Measurements from ENCODE around the gene C11orf16. TPM values are rescaled to one million over a fixed set of nuclear protein-coding genes. Genes with fewer than 3 reads are reported as not detected.

Gene C11orf16
- total RNA-seq, 1 experiment from 2014 or later = not detected

DNA sequence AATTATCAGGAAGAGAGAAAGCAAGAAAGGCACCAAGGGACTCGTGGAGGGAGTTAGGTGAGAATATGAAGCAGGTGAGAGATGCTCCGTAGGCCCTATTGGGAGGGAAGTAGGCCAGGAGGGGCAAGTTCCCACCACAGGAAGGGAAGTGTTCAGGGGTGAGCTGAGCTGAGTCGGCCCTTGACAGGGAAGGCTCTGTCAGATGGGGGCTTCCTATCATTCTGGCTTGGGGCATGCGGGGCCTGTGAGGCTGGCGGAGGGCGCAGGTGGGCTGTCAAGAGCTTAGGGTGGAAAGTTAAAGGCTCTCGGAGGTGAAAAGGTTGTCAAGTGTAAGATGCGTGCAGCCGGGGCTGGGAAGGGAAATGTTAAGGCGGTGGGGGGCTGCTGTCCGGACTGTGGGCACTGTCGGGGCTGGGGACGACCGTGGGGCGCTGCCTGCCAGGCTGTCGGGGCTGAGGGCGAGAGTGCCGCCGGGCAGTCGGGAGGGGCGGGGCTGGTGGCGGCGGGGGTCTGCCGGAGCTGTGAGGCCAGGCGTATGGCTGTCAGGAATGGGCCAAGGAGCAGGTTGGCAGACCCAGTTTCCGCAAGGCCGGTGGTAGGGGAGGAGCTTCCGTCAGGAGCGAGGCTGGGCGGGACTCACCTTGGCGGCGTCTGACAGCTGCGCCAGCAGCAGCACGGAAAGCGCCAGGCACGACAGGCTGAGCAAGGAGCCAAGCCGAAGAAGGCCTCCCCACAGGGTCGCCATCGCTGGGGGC is 31.0 kb upstream of the C11orf16 start:
- intact Hi-C loops (cut with micrococcal nuclease) = loop anchor here (2.0 to 5.0 kb wide), 2 partner anchors 174 to 275 kb away; no protein-coding TSS in a partner anchor
- CTCF ChIA-PET = interaction anchor here (0.6 to 1.4 kb wide), 2 partner anchors 543 to 736 kb away, joined by 3 to 4 read pairs; no protein-coding TSS in a partner anchor
- Histone ChIP-seq H3K4me1 (ENCODE audit: insufficient read depth, low read length) (peaks cover 31% of the 10 kb centered on the region), H3K27me3 (ENCODE audit: low read length) (no peaks in the 10 kb centered on the region), H3K36me3 (ENCODE audit: low read depth, low read length) (no peaks in the 10 kb centered on the region), H3K9me2 (replicated peaks; ENCODE audit: low read length) (no peaks in the 10 kb centered on the region), H3F3A (ENCODE audit: low read length, unreplicated experiment) (no peaks in the 10 kb centered on the region), H3K4me3 (ENCODE audit: low read length) (peak overlapping the region; percentile 93), H3K9ac (ENCODE audit: low read length) (peak overlapping the region; percentile 98), H3K9me3 (ENCODE audit: low read length) (no peaks in the 10 kb centered on the region), H2AFZ (ENCODE audit: low read length) (peak overlapping the region; percentile 96), H3K27ac (ENCODE audit: low read length) (peak overlapping the region; percentile 89), H3K79me2 (ENCODE audit: low read length) (peaks cover 48% of the 10 kb centered on the region), H4K20me1 (ENCODE audit: low read length) (no peaks in the 10 kb centered on the region), H3K4me2 (ENCODE audit: low read length) (peak overlapping the region; percentile 89)
- BruUV-seq (replicated peaks) = no TSS peak
- TF ChIP-seq EZH2phosphoT487 (IDR thresholded peaks at IDR 0.05; ENCODE audit: borderline replicate concordance, low read length) (no peak), CTCF (conservative IDR thresholded peaks at IDR 0.05; ENCODE audit: low read depth, low read length) (no peak), EZH2 (IDR thresholded peaks at IDR 0.05; ENCODE audit: low read length, unreplicated experiment) (no peak)
- POLR2A ChIA-PET (ENCODE audit: unreplicated experiment) = interaction anchor here (0.5 to 1.0 kb wide), 4 partner anchors 50 to 1631 kb away, joined by 3 to 7 read pairs (median 4); no protein-coding TSS in a partner anchor
- peak; percentile 73 for ATAC-seq
- DNase-seq = peak; percentile 70

DNA sequence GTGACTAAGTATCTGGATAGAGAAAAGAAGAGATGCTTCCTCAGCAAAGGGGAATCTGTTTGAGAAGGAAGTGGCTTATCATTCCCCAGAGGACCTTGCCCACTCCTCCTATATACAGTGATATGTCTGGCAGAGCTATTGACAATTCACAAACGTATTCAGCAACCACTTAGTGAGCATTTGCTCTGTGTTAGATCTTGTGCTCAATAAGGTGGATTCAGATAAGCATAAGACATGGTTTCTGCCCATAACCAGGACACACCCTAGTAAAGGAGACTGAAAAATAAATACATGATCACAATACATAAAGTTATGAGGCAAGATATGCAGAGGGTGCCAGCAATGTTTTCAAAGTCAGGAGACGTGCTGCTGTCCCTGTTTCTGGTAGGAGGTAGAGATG is 30.1 kb upstream of the C11orf16 start:
- POLR2A ChIA-PET (ENCODE audit: unreplicated experiment) = no interaction called here
- BruUV-seq (replicated peaks) = no TSS peak
- H3K27ac ChIP-seq (ENCODE audit: low read length) = no peak overlapping the region

More for the DNA sequence above, 30.1 kb upstream of the C11orf16 start:
- no peaks in the 10 kb centered on the region for H3K9me3 ChIP-seq (ENCODE audit: low read length)
- no peaks in the 10 kb centered on the region for H3K27me3 ChIP-seq (ENCODE audit: low read length)
- peaks cover 54% of the 10 kb centered on the region for H3K79me2 ChIP-seq (ENCODE audit: low read length)
- no peak for TF ChIP-seq CTCF (conservative IDR thresholded peaks at IDR 0.05; ENCODE audit: low read depth, low read length)
- no peak for TF ChIP-seq EZH2 (IDR thresholded peaks at IDR 0.05; ENCODE audit: low read length, unreplicated experiment)
- TF ChIP-seq EZH2phosphoT487 (IDR thresholded peaks at IDR 0.05; ENCODE audit: borderline replicate concordance, low read length) = no peak
- intact Hi-C loops (cut with micrococcal nuclease) = loop anchor here (5.0 kb wide), 1 partner anchor 174 kb away; no protein-coding TSS in a partner anchor
- H3K4me3 ChIP-seq (ENCODE audit: low read length) = peak overlapping the region; percentile 93
- H3K4me1 ChIP-seq (ENCODE audit: insufficient read depth, low read length) = peaks cover 31% of the 10 kb centered on the region
- ATAC-seq (no peak), DNase-seq (no peak)
- no peaks in the 10 kb centered on the region for H4K20me1 ChIP-seq (ENCODE audit: low read length)
- peak overlapping the region; percentile 98 for H3K9ac ChIP-seq (ENCODE audit: low read length)
- peak overlapping the region; percentile 89 for H3K4me2 ChIP-seq (ENCODE audit: low read length)
- no peaks in the 10 kb centered on the region for H3K36me3 ChIP-seq (ENCODE audit: low read depth, low read length)
- no peak overlapping the region for H2AFZ ChIP-seq (ENCODE audit: low read length)
- CTCF ChIA-PET = no interaction called here
- no peaks in the 10 kb centered on the region for H3K9me2 ChIP-seq (replicated peaks; ENCODE audit: low read length)
- no peaks in the 10 kb centered on the region for H3F3A ChIP-seq (ENCODE audit: low read length, unreplicated experiment)
